Hematopoietic multipotent progenitor cell treated with erythropoietin and hydrocortisone succinate and interleukin-3 and kit ligand, for 8 days (in vitro differentiated cells): ENCODE results near the gene STON1.
"Not testable (repeated sequence)": the region's sequence is repeated elsewhere in the genome, so short reads cannot be mapped to it uniquely, and the experiment has no call there.

Source experiments
- DNase-seq: peaks from one replicate; pipeline ENCODE4 v3.0.0-alpha.2; 2015

Gene STON1

GRCh38 chr2:48622691-48623090, 92.7 kb downstream of the STON1 start:
- DNase-seq, result not testable (repeated sequence)

DNA sequence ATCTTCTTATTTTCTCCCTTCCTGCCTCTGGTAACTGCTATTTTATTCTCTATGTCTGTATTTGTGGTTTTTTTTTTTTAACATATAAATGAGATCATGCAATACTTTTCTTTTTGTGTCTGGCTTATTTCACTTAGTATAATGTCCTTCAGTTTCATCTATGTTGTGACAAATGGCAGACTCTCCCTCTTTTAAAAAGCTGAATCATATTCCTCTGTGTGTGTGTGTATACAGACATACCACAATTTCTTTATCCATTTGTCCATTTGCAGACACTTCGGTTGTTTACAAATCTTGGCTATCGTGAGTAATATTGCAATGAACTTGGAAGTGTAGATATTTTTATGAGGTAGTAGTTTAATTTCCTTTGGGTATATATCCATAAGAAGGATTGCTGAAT, 94.7 kb downstream of the STON1 start:
- DNase-seq, result no peak

GRCh38 chr2:48626047-48626446, 96.1 kb downstream of the STON1 start:
- no peak for DNase-seq

DNA sequence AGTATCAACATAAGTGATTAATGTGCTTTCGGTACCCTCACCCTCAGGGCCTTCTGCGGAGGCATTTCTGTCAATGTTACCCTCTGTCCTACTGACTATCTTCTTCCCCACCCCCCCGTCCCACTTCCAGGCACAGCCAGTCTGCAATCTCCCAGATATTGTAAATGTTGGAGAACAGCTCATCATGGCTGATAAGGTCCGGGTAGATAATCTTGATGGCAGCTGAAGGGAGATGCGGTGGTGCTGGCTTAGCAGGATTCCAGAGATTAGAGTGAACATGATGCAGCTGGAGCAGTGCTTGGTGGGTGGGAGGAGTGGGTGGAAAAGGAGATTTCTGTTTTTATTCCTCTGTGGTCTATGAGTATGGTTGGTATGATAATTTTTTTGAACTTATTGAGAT, 103.2 kb downstream of the STON1 start:
- no peak for DNase-seq

DNA sequence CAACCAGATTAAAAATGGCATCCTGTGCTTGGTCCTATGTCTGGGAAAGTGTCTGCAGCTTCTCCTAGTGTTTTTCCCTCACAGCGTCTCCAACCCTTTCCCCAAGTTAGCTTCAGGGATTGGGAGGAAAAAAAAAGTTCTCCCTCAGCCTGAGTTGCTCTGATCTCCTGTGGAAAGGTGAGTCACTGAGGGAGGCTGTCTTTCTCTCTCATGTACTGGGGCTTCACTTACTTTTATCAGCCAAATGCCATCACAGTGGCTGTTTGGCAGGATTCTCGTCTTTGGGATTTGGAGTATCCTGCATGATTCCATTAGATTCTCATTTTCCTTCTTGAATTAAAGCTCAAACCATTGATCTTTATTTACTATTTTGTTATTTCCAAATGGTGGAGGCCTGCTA, 105.8 kb downstream of the STON1 start:
- no peak for DNase-seq

- no peak for DNase-seq
Measured at GRCh38 chr2:48638261-48638660, 108.3 kb downstream of the STON1 start.
